Measurements from ENCODE around the gene H2BK1. TPM values are rescaled to one million over a fixed set of nuclear protein-coding genes. Genes with fewer than 3 reads are reported as not detected.

H2BK1 gene
- total RNA-seq, 1 experiment from 2014 or later = 0.87 TPM

DNA sequence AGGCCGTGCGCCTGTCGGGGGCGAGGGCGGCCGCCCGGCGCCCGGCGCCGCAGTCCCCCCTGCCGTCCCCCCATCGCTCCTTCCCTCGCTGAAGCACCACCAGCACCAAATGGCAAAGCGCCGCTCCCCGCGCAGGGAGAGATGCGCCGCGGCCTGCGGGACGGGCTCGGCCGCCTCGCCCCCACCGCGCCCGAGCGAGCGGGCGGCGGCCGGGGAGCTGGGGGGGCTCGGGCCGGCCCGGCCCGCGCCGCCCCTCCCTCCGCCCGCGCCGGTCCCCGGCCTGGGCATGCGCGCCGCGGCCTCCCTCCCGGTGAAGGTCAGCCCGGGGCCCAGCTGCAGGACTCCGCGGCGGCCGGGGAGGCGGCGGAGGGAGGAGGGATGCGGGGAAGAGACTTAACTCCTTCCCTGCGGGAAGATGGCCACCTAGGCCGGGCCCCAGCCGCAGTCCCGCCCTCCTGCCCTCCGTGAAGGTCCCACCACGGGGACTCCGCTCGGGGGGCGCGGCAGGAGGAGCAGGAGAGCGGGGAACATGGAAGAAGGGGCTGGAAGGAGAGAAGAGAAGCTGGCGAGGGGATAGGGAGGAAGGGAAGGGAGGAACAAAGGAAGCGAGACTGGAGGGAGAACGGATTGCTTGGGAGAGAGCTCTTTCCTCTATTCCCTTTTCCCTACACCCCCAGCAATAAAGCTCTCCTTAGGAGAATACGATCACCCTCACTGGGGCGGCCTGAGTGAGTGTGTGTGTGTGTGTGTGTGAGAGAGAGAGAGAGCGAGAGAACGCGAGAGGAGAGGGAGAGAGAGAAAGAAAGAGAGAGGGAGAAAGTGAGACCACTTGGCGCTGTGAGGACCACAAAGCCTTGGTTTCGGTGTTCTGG lies 41.6 kb upstream of the H2BK1 start (continued):
- TF ChIP-seq, protein P1, sequence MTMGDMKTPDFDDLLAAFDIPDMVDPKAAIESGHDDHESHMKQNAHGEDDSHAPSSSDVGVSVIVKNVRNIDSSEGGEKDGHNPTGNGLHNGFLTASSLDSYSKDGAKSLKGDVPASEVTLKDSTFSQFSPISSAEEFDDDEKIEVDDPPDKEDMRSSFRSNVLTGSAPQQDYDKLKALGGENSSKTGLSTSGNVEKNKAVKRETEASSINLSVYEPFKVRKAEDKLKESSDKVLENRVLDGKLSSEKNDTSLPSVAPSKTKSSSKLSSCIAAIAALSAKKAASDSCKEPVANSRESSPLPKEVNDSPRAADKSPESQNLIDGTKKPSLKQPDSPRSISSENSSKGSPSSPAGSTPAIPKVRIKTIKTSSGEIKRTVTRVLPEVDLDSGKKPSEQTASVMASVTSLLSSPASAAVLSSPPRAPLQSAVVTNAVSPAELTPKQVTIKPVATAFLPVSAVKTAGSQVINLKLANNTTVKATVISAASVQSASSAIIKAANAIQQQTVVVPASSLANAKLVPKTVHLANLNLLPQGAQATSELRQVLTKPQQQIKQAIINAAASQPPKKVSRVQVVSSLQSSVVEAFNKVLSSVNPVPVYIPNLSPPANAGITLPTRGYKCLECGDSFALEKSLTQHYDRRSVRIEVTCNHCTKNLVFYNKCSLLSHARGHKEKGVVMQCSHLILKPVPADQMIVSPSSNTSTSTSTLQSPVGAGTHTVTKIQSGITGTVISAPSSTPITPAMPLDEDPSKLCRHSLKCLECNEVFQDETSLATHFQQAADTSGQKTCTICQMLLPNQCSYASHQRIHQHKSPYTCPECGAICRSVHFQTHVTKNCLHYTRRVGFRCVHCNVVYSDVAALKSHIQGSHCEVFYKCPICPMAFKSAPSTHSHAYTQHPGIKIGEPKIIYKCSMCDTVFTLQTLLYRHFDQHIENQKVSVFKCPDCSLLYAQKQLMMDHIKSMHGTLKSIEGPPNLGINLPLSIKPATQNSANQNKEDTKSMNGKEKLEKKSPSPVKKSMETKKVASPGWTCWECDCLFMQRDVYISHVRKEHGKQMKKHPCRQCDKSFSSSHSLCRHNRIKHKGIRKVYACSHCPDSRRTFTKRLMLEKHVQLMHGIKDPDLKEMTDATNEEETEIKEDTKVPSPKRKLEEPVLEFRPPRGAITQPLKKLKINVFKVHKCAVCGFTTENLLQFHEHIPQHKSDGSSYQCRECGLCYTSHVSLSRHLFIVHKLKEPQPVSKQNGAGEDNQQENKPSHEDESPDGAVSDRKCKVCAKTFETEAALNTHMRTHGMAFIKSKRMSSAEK (CRISPR knock-in tag; IDR thresholded peaks at IDR 0.05; ENCODE audit: borderline replicate concordance) = no peak
- TF ChIP-seq ZNF317 (CRISPR knock-in tag; IDR thresholded peaks at IDR 0.05; ENCODE audit: borderline replicate concordance, low read depth) (no peak), NFYB (CRISPR knock-in tag; conservative IDR thresholded peaks at IDR 0.05; ENCODE audit: low read depth) (no peak), SMAD4 (CRISPR knock-in tag; IDR thresholded peaks at IDR 0.05) (no peak), JUN (CRISPR knock-in tag; IDR thresholded peaks at IDR 0.05) (no peak), ZNF121 (CRISPR knock-in tag; IDR thresholded peaks at IDR 0.05) (peak; percentile 46; the same call in 1 of the 2 replicates), SP1 (CRISPR knock-in tag; conservative IDR thresholded peaks at IDR 0.05) (peak; percentile 36; the same call in 1 of the 2 replicates), GABPB1 (CRISPR knock-in tag; IDR thresholded peaks at IDR 0.05) (no peak), ZNF263 (CRISPR knock-in tag; IDR thresholded peaks at IDR 0.05; ENCODE audit: low read depth) (peak; percentile 84; the same call in 1 of the 2 replicates)
- TF ChIP-seq, protein P2, sequence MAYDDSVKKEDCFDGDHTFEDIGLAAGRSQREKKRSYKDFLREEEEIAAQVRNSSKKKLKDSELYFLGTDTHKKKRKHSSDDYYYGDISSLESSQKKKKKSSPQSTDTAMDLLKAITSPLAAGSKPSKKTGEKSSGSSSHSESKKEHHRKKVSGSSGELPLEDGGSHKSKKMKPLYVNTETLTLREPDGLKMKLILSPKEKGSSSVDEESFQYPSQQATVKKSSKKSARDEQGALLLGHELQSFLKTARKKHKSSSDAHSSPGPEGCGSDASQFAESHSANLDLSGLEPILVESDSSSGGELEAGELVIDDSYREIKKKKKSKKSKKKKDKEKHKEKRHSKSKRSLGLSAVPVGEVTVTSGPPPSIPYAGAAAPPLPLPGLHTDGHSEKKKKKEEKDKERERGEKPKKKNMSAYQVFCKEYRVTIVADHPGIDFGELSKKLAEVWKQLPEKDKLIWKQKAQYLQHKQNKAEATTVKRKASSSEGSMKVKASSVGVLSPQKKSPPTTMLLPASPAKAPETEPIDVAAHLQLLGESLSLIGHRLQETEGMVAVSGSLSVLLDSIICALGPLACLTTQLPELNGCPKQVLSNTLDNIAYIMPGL (CRISPR knock-in tag; IDR thresholded peaks at IDR 0.05) = peak; percentile 29; the same call in 1 of the 2 replicates
- TF ChIP-seq, protein P3, sequence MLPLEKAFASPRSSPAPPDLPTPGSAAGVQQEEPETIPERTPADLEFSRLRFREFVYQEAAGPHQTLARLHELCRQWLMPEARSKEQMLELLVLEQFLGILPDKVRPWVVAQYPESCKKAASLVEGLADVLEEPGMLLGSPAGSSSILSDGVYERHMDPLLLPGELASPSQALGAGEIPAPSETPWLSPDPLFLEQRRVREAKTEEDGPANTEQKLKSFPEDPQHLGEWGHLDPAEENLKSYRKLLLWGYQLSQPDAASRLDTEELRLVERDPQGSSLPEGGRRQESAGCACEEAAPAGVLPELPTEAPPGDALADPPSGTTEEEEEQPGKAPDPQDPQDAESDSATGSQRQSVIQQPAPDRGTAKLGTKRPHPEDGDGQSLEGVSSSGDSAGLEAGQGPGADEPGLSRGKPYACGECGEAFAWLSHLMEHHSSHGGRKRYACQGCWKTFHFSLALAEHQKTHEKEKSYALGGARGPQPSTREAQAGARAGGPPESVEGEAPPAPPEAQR (CRISPR knock-in tag; IDR thresholded peaks at IDR 0.05) = no peak
- TF ChIP-seq, protein P4, sequence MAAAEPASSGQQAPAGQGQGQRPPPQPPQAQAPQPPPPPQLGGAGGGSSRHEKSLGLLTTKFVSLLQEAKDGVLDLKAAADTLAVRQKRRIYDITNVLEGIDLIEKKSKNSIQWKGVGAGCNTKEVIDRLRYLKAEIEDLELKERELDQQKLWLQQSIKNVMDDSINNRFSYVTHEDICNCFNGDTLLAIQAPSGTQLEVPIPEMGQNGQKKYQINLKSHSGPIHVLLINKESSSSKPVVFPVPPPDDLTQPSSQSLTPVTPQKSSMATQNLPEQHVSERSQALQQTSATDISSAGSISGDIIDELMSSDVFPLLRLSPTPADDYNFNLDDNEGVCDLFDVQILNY (CRISPR knock-in tag; IDR thresholded peaks at IDR 0.05) = no peak
- TF ChIP-seq, protein P5, sequence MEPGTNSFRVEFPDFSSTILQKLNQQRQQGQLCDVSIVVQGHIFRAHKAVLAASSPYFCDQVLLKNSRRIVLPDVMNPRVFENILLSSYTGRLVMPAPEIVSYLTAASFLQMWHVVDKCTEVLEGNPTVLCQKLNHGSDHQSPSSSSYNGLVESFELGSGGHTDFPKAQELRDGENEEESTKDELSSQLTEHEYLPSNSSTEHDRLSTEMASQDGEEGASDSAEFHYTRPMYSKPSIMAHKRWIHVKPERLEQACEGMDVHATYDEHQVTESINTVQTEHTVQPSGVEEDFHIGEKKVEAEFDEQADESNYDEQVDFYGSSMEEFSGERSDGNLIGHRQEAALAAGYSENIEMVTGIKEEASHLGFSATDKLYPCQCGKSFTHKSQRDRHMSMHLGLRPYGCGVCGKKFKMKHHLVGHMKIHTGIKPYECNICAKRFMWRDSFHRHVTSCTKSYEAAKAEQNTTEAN (CRISPR knock-in tag; IDR thresholded peaks at IDR 0.05) = no peak
- TF ChIP-seq, protein P6, sequence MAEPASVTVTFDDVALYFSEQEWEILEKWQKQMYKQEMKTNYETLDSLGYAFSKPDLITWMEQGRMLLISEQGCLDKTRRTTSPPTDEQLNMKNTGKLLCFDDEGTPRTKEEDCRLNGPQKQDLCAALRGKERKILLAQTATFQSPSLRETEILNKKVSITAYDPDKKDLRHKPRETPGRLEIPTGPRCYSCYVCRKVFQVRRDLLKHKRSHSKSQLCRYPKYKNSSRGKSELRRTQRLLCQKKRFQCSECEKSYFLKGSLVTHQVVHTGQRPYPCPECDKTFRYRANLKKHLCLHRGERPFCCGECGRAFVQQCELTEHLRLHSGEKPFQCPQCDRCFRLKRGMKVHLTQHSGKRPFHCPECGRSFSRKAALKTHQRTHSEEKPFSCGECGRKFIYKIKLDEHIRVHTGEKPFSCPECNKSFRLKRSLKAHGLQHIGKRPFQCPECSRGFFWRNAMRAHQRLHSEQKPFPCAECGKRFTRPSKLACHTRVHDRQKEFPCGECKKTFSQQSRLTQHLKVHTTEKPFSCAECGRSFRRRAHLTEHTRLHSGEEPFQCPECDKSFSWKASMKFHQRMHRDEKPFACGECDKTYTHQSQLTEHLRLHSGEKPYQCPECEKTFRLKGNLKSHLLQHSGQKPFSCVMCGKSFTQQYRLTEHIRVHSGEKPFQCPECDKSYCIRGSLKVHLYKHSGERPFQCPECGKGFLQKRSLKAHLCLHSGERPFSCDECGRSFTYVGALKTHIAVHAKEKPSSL (CRISPR knock-in tag; conservative IDR thresholded peaks at IDR 0.05) = no peak

Measured in WTC11 (cell line).